ENCODE data around the gene FCHSD2. TPM values are rescaled to one million over a fixed set of nuclear protein-coding genes. Genes with fewer than 3 reads are reported as not detected.

Gene FCHSD2
- total and polyA plus RNA-seq, 4 donors = 7.6 to 18.7 (median 9.9) TPM

DNA sequence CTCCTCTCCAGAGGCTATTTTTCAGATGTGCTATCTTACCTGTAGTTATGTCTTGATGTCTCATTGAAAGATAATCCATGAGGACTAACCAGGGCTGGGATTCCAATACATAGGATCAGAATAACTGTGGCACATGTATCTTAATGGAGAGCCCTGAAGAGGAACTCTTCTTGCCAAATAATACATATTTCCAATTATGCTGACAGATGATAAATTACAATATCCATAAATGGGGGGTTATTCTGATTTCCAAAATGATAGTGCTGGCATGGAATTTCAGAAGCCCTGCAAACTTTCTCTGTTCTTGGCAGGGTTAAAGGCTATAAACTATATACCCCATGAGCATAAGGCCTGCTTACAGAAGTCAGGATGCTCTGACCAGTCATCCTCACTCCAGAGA is 173.7 kb downstream of the FCHSD2 start:
- DNase-seq (ENCODE audit: low spot score) = no peak
- TF ChIP-seq HNF4G (IDR thresholded peaks at IDR 0.05) (no peak), NR2F2 (IDR thresholded peaks at IDR 0.05) (no peak), RAD21 (IDR thresholded peaks at IDR 0.05) (no peak), TAF1 (conservative IDR thresholded peaks at IDR 0.05) (no peak), SP1 (IDR thresholded peaks at IDR 0.05) (no peak), FOXA2 (IDR thresholded peaks at IDR 0.05) (no peak), RXRA (IDR thresholded peaks at IDR 0.05) (no peak), YY1 (IDR thresholded peaks at IDR 0.05) (no peak), HNF4A (conservative IDR thresholded peaks at IDR 0.05) (no peak), FOXA1 (IDR thresholded peaks at IDR 0.05) (no peak), GABPA (IDR thresholded peaks at IDR 0.05 in 1 of 2, conservative IDR thresholded peaks at IDR 0.05 in 1 of 2) (no peak)
- TF ChIP-seq, protein P1, sequence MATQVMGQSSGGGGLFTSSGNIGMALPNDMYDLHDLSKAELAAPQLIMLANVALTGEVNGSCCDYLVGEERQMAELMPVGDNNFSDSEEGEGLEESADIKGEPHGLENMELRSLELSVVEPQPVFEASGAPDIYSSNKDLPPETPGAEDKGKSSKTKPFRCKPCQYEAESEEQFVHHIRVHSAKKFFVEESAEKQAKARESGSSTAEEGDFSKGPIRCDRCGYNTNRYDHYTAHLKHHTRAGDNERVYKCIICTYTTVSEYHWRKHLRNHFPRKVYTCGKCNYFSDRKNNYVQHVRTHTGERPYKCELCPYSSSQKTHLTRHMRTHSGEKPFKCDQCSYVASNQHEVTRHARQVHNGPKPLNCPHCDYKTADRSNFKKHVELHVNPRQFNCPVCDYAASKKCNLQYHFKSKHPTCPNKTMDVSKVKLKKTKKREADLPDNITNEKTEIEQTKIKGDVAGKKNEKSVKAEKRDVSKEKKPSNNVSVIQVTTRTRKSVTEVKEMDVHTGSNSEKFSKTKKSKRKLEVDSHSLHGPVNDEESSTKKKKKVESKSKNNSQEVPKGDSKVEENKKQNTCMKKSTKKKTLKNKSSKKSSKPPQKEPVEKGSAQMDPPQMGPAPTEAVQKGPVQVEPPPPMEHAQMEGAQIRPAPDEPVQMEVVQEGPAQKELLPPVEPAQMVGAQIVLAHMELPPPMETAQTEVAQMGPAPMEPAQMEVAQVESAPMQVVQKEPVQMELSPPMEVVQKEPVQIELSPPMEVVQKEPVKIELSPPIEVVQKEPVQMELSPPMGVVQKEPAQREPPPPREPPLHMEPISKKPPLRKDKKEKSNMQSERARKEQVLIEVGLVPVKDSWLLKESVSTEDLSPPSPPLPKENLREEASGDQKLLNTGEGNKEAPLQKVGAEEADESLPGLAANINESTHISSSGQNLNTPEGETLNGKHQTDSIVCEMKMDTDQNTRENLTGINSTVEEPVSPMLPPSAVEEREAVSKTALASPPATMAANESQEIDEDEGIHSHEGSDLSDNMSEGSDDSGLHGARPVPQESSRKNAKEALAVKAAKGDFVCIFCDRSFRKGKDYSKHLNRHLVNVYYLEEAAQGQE (IDR thresholded peaks at IDR 0.05) = no peak
- TF ChIP-seq, protein P2, sequence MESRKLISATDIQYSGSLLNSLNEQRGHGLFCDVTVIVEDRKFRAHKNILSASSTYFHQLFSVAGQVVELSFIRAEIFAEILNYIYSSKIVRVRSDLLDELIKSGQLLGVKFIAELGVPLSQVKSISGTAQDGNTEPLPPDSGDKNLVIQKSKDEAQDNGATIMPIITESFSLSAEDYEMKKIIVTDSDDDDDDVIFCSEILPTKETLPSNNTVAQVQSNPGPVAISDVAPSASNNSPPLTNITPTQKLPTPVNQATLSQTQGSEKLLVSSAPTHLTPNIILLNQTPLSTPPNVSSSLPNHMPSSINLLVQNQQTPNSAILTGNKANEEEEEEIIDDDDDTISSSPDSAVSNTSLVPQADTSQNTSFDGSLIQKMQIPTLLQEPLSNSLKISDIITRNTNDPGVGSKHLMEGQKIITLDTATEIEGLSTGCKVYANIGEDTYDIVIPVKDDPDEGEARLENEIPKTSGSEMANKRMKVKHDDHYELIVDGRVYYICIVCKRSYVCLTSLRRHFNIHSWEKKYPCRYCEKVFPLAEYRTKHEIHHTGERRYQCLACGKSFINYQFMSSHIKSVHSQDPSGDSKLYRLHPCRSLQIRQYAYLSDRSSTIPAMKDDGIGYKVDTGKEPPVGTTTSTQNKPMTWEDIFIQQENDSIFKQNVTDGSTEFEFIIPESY (IDR thresholded peaks at IDR 0.05) = no peak
- Histone ChIP-seq H3K4me3 (ENCODE audit: low read depth in 1 of 3, low read length in 3 of 3) (no peak overlapping the region), H3K27me3 (ENCODE audit: control insufficient read depth in 4 of 4, insufficient read depth in 4 of 4, low read length in 3 of 4) (no peaks in the 10 kb centered on the region), H3K4me1 (ENCODE audit: control insufficient read depth in 4 of 4, insufficient read depth in 4 of 4, low read length in 3 of 4) (peaks cover 0 to 1% (median 0%) of the 10 kb centered on the region in 4 donors), H3K9ac (ENCODE audit: low read depth in 1 of 2, low read length in 2 of 2) (no peak overlapping the region), H3K27ac (ENCODE audit: low read depth in 1 of 2, low read length in 2 of 2) (no peak overlapping the region), H3K9me3 (ENCODE audit: control insufficient read depth in 4 of 4, low read length in 3 of 4) (no peaks in the 10 kb centered on the region), H3K36me3 (ENCODE audit: control insufficient read depth in 4 of 4, insufficient read depth in 3 of 4, low read depth in 1 of 4, low read length in 3 of 4) (peaks cover 0 to 10% (median 0%) of the 10 kb centered on the region in 4 donors)

DNA sequence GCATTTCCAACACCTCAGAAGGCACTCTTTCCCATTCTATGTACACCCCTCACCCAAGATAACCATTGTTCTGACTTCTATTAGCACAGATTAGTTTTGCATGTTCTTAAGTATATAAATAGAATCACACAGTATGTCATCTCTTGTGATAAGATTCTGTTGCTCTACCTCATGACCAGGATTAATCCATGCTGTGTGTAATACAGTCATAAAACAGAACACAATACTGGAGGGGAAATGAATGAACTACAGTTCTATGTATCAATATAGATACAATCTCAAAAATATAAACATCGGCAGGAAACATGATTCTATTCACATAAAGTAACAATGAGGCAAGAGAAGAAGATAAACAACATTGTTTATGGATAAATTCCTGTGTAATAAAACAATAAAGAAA is 176.4 kb downstream of the FCHSD2 start:
- no peak overlapping the region for H3K27ac ChIP-seq (ENCODE audit: low read depth in 1 of 2, low read length in 2 of 2)
- no peaks in the 10 kb centered on the region for H3K9me3 ChIP-seq (ENCODE audit: control insufficient read depth in 4 of 4, low read length in 3 of 4)
- peaks cover 0 to 7% (median 0%) of the 10 kb centered on the region in 4 donors for H3K36me3 ChIP-seq (ENCODE audit: control insufficient read depth in 4 of 4, insufficient read depth in 3 of 4, low read depth in 1 of 4, low read length in 3 of 4)
- no peak for TF ChIP-seq HNF4A (conservative IDR thresholded peaks at IDR 0.05)
- no peak for TF ChIP-seq FOXA1 (IDR thresholded peaks at IDR 0.05)
- no peak for TF ChIP-seq RXRA (IDR thresholded peaks at IDR 0.05)
- TF ChIP-seq SP1 (IDR thresholded peaks at IDR 0.05) = no peak
- TF ChIP-seq FOXA2 (IDR thresholded peaks at IDR 0.05) = no peak
- DNase-seq (ENCODE audit: low spot score) = no peak
- no peak overlapping the region for H3K9ac ChIP-seq (ENCODE audit: low read depth in 1 of 2, low read length in 2 of 2)
- H3K4me3 ChIP-seq (ENCODE audit: low read depth in 1 of 3, low read length in 3 of 3) = no peak overlapping the region
- peaks cover 0 to 1% (median 0%) of the 10 kb centered on the region in 4 donors for H3K4me1 ChIP-seq (ENCODE audit: control insufficient read depth in 4 of 4, insufficient read depth in 4 of 4, low read length in 3 of 4)
- no peaks in the 10 kb centered on the region for H3K27me3 ChIP-seq (ENCODE audit: control insufficient read depth in 4 of 4, insufficient read depth in 4 of 4, low read length in 3 of 4)
- 87% methylated on average over 1 of the region's 1 CpG for WGBS

DNA sequence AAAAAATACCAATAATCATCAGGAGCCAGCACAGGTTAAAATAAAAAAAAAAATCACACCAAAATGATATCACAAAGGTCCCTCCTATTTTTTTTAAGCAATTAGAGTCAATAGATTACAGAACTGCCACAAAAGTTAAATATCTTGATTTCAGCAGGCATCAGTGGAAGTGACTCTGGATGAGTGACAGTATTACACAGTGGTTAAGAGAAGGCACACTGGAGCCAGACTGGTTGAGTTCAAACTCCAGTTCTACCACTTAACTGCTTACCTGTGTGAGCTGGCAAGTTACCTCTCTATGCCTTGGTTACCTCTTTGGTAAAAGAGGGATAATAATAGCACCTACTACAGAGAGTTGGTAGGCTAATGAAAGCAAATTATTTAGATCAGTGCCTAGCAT is 179.4 kb downstream of the FCHSD2 start:
- Histone ChIP-seq H3K9ac (ENCODE audit: low read depth in 1 of 2, low read length in 2 of 2) (no peak overlapping the region), H3K27ac (ENCODE audit: low read depth in 1 of 2, low read length in 2 of 2) (no peak overlapping the region), H3K36me3 (ENCODE audit: control insufficient read depth in 4 of 4, insufficient read depth in 3 of 4, low read depth in 1 of 4, low read length in 3 of 4) (peaks cover 0 to 7% (median 0%) of the 10 kb centered on the region in 4 donors), H3K27me3 (ENCODE audit: control insufficient read depth in 4 of 4, insufficient read depth in 4 of 4, low read length in 3 of 4) (no peaks in the 10 kb centered on the region), H3K4me3 (ENCODE audit: low read depth in 1 of 3, low read length in 3 of 3) (no peak overlapping the region), H3K9me3 (ENCODE audit: control insufficient read depth in 4 of 4, low read length in 3 of 4) (no peaks in the 10 kb centered on the region), H3K4me1 (ENCODE audit: control insufficient read depth in 4 of 4, insufficient read depth in 4 of 4, low read length in 3 of 4) (peaks cover 0 to 1% (median 0%) of the 10 kb centered on the region in 4 donors)
- no peak for DNase-seq (ENCODE audit: low spot score)
- TF ChIP-seq RXRA (IDR thresholded peaks at IDR 0.05) = no peak
- TF ChIP-seq, protein P3, sequence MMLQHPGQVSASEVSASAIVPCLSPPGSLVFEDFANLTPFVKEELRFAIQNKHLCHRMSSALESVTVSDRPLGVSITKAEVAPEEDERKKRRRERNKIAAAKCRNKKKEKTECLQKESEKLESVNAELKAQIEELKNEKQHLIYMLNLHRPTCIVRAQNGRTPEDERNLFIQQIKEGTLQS (IDR thresholded peaks at IDR 0.05) = no peak
- TF ChIP-seq, protein P4, sequence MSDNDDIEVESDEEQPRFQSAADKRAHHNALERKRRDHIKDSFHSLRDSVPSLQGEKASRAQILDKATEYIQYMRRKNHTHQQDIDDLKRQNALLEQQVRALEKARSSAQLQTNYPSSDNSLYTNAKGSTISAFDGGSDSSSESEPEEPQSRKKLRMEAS (IDR thresholded peaks at IDR 0.05) = no peak
- no peak for TF ChIP-seq SP1 (IDR thresholded peaks at IDR 0.05)
- TF ChIP-seq, protein P1 (IDR thresholded peaks at IDR 0.05) = no peak
- TF ChIP-seq, protein P5, sequence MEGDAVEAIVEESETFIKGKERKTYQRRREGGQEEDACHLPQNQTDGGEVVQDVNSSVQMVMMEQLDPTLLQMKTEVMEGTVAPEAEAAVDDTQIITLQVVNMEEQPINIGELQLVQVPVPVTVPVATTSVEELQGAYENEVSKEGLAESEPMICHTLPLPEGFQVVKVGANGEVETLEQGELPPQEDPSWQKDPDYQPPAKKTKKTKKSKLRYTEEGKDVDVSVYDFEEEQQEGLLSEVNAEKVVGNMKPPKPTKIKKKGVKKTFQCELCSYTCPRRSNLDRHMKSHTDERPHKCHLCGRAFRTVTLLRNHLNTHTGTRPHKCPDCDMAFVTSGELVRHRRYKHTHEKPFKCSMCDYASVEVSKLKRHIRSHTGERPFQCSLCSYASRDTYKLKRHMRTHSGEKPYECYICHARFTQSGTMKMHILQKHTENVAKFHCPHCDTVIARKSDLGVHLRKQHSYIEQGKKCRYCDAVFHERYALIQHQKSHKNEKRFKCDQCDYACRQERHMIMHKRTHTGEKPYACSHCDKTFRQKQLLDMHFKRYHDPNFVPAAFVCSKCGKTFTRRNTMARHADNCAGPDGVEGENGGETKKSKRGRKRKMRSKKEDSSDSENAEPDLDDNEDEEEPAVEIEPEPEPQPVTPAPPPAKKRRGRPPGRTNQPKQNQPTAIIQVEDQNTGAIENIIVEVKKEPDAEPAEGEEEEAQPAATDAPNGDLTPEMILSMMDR (IDR thresholded peaks at IDR 0.05; ENCODE audit: low read depth, low read length, missing input control) = no peak
- TF ChIP-seq FOXA2 (IDR thresholded peaks at IDR 0.05) = no peak
- no peak for TF ChIP-seq RAD21 (IDR thresholded peaks at IDR 0.05)
- no peak for TF ChIP-seq FOXA1 (IDR thresholded peaks at IDR 0.05)

Data from liver (tissue), 9 donors.